Non-pigmented ciliary epithelial cell (primary cell): ENCODE data around the gene RTN3.
"Not testable (repeated sequence)": the region's sequence is repeated elsewhere in the genome, so short reads cannot be mapped to it uniquely, and the experiment has no call there.

Experiments used
- DNase-seq: peaks from one replicate; pipeline ENCODE4 v3.0.0-alpha.2; 2010; ENCODE audit warnings: low read depth

RTN3 gene

GRCh38 chr11:63681321-63682065 lies at the start of gene RTN3:
TSS of gene RTN3 (plus strand) at chr11:63681500. CDS start at chr11:63681637, 137 bp downstream.
- DNase-seq, result peak; percentile 86

DNA sequence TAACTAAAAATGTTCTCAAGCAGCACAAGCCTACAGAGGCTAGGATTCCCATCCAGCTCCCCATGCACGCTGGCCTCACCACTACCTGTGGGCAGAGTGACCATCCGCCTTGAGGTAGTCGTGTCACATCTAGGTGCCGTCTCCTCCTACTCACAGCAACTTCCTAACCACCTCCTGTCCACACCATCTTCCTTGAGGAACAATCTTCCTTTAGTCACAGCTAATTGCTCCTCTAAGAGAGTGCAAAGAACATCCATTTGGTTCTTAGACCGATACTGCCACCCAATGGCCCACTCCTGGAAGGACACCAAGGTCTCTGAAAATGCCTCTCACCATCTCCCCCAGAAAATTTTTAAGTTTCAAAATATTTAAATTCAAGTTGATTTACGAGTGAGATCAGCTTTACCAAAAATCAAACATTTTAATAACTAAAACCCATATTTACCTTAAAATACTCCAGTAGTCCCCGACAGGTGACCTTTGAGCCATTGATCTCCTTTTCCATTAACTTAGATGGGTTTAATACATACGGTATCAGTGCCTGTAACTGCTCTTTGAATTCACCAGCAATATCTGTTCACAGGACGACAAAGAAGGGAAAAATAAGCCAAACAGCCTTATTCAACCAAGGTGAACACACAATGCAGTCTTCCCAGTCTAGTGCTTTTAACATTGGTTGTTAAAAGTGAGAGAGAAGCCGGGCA lies 45.4 kb upstream of the RTN3 start:
- no peak for DNase-seq

GRCh38 chr11:63638436-63638835 lies 42.9 kb upstream of the RTN3 start:
- not testable (repeated sequence) for DNase-seq

DNA sequence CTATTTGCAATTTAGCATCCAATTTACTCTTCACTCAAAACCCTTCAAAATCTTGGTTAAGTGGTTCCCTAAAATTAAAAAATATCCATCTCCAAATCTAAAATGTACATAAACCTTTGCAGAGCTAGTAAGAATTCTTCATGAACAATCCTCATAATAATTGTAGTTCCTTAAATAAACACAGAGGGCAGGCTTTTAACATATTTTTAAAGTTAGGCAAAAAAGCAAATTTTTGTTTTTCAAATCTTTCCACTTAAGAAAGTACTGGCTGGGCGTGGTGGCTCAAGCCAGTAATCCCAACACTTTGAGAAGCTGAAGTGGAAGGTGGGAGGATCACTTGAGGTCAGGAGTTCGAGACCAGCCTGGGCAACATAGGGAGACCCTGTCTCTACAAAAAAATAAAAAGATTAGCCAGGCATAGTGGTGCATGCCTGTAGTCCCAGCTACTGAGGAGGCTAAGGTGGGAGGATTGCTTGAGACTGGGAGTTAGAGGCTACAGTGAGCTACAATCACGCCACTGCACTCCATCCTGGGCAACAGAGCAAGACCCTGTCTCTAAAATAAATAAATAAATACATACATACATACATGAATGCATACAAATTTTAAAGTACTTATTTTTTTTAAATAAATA lies 42.0 kb upstream of the RTN3 start:
- DNase-seq, result no peak

- DNase-seq, result no peak
Observed at GRCh38 chr11:63641727-63642126, 39.6 kb upstream of the RTN3 start.

DNA sequence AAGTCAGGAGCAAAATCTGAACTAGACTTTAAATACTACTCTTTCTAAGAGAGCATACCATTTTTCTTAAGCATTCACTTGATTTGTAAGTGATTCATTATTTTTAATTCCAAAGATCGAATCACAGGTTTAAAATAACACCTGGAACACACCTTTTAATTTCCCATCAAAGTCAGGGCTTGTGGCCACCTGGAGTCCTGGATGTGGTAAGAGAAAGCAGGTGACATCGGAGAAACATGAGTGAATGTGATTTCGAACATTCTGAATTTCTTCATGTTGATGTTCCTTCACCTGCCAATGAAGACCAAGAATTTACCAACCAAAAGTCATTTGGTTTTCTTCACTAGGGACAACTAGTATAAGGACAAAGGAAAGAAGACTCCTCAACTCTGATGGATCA lies 38.1 kb upstream of the RTN3 start:
- no peak for DNase-seq

- DNase-seq, result no peak
Observed at GRCh38 chr11:63652671-63653070, 28.6 kb upstream of the RTN3 start.

DNA sequence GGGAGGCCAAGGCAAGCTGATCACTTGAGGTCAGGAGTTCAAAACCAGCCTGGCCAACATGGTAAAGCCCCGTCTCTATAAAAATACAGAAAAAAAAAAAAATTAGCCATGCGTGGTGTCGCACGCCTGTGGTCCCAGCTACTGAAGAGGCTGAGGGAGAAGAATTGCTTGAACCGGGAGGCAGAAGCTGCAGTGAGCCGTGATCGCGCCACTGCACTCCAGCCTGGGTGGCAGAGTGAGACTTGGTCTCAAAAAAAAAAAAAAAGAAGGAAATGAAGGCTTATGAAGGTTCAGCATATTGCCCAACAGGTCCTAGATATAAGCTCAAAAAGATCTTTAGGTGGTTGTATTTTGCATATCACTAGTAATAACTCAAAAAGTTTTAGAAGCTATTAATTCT lies 20.3 kb upstream of the RTN3 start:
- DNase-seq, result no peak

- no peak for DNase-seq
Observed at GRCh38 chr11:63663809-63664208, 17.5 kb upstream of the RTN3 start.

DNA sequence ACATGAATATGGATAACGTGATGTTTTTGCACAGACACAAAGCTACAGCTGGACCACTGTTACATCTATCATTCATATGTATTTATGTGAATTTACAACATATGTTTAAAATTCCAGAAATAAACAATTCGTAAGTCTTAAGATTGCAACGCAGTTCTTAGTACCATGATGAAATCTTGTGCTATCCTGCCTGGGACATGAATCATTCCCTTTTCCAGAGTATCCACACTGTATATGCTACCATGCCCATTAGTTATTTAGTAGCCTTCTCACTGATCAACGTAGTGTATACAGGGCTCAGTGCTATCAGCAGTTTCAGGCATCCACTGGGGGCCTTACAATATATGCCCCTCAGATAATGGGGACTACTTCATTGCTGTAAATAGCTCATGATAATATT lies 14.4 kb upstream of the RTN3 start:
- peak; percentile 36 for DNase-seq

- peak; percentile 82 for DNase-seq
Observed at GRCh38 chr11:63667995-63668795, 13.1 kb upstream of the RTN3 start.

- DNase-seq, result no peak
Observed at GRCh38 chr11:63670096-63670432, 11.2 kb upstream of the RTN3 start.

GRCh38 chr11:63670433-63671321 lies 10.6 kb upstream of the RTN3 start:
- no peak for DNase-seq

- DNase-seq, result peak; percentile 75
Observed at GRCh38 chr11:63671322-63672155, 9.8 kb upstream of the RTN3 start, which contains the start of gene ATL3. TSS of gene ATL3 (minus strand) at chr11:63671376. CDS start at chr11:63671335, 41 bp downstream.

DNA sequence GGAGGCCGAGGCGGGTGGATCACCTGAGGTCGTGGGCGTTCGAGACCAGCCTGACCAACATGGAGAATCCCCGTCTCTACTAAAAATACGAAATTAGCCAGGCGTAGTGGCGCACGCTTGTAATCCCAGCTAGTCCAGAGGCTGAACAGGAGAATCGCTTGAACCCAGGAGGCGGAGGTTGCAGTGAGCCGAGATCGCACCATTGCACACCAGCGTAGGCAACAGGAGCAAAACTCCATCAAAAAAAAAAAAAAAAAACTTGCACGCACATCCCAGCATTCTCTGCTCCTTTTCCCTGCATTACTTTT lies 9.2 kb upstream of the RTN3 start:
- no peak for DNase-seq

DNA sequence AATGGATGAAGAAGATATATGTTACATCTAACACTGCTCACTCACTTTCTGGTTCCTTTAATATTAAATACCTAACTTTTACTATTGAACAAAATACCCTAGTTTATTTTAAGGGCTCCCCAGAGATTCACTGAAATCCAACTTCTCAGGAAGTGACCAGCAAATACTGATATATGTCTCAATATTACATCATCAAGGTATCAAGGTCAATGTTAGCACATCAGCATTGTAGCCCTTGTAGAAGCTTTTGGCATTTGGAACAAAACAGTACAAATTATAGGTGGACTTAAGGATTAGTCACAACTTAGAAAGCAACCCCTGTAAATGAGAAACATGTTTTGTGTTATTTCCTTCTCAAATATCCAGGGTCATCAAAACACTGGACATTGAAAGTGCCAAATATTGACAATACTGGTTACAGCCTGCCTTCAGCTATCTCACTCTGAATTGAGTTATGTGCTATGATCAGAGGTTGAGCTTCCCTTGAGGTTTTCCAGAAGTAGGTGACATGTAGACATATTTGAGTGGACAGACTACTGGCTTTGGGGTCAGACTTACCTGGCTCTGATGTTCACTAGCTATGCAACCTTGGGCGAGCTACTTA lies 8.3 kb upstream of the RTN3 start:
- no peak for DNase-seq

- no peak for DNase-seq
Observed at GRCh38 chr11:63673579-63673978, 7.7 kb upstream of the RTN3 start.

- no peak for DNase-seq
Observed at GRCh38 chr11:63680834-63681320, 423 bp upstream of the RTN3 start.

DNA sequence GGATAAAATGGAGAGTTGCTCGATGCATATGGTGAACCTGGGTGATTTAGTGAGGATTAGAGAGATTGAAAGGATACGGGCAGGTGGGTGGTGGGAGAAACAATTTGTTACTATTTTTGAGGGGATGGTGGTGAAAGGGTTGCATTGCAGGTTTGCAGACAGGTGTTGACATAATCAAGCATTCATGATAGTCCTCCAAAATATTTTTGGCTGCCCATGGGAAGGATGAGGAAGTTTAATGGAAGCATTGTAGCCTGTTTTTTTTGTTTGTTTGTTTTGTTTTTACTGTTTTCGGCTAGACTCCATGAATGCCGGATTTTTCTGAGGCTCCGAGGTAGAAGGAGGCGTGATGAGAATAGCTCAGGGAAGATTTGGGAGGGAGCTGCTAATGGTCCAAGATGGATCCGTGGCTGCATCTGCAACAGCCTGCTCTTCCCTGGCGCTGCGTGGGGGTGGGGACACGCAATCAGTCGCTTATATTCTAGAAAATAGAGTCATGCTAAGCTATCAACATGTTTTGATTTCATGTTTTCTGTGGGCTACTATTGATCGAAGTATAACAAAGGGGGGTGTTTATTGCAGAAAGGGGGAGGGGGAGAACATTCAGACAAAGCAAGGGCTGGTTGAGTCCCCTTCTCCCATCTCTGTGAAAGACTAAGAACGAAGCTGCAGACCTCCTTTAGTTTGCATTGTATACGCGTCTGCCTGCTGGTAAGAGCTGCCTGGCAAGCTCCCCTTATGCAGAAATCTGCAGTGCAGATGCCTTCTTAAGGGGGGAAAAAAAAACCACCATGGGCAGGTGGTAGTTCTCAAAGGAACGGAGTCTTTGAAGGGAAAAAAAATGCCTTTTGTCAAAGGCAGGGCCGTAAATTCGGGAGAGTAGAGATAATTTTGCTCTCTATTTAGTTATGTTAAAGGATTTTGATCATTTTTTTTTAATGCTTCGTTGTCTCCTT lies 1.0 kb downstream of the RTN3 start:
- DNase-seq, result no peak
